K562 (cell line): ENCODE results near the gene MRPL33.

Source experiments
- CEBPB ChIP-seq: fragments of 450-650 bp; IDR thresholded peaks from 2 replicates; pipeline ENCODE4 v1.6.1; 2016; ENCODE audit warnings: missing genetic modification characterization, missing compliant biosample characterization
- CTCF ChIP-seq, 3 experiments: IDR thresholded peaks in 2 of 3; conservative IDR thresholded peaks in 1 of 3; 2 replicates each; pipeline ENCODE4 v1.5.1; 2011 to 2012; ENCODE audit warnings: low read length in 3 of 3, mild to moderate bottlenecking in 3 of 3, control low read depth in 2 of 3, improper control_type of control experiment in 1 of 3, inconsistent platforms in 1 of 3, low read depth in 1 of 3, mixed read lengths in 1 of 3, moderate library complexity in 1 of 3; ENCODE audit not compliant: insufficient read depth in 2 of 3
- ZNF407 ChIP-seq: fragments of 450-650 bp; IDR thresholded peaks from 2 replicates; pipeline ENCODE4 v1.6.1; 2016; ENCODE audit warnings: low read depth

- no peak for TF ChIP-seq CTCF (IDR thresholded peaks at IDR 0.05 in 2 of 3, conservative IDR thresholded peaks at IDR 0.05 in 1 of 3; ENCODE audit: insufficient read depth in 2 of 3, low read depth in 1 of 3, low read length in 3 of 3)
- no peak for TF ChIP-seq ZNF407
- TF ChIP-seq CEBPB (tag), result no peak
Observed at GRCh38 chr2:27724905-27725701, 46.4 kb upstream of the MRPL33 start.
